ENCODE results near the gene RIMBP2.

The RIMBP2 gene

GRCh38 chr12:130424858-130425697 is 291.0 kb downstream of the RIMBP2 start:
- no peak for DNase-seq (ENCODE audit: low read depth, low spot score)

GRCh38 chr12:130423991-130424857 is 291.9 kb downstream of the RIMBP2 start:
- no peak for DNase-seq (ENCODE audit: low read depth, low spot score)

GRCh38 chr12:130423136-130423535 is 293.0 kb downstream of the RIMBP2 start:
- no peak for DNase-seq (ENCODE audit: low read depth, low spot score)

GRCh38 chr12:130422676-130423075 is 293.4 kb downstream of the RIMBP2 start:
- no peak for DNase-seq (ENCODE audit: low read depth, low spot score)

GRCh38 chr12:130421896-130422295 is 294.2 kb downstream of the RIMBP2 start:
- DNase-seq (ENCODE audit: low read depth, low spot score), result no peak

GRCh38 chr12:130420071-130420470 is 296.0 kb downstream of the RIMBP2 start:
- DNase-seq (ENCODE audit: low read depth, low spot score), result no peak

GRCh38 chr12:130419116-130419515 is 297.0 kb downstream of the RIMBP2 start:
- DNase-seq (ENCODE audit: low read depth, low spot score), result no peak

GRCh38 chr12:130418251-130418650 is 297.8 kb downstream of the RIMBP2 start:
- no peak for DNase-seq (ENCODE audit: low read depth, low spot score)

GRCh38 chr12:130414381-130414780 is 301.7 kb downstream of the RIMBP2 start:
- DNase-seq (ENCODE audit: low read depth, low spot score), result no peak

GRCh38 chr12:130413909-130414308 is 302.2 kb downstream of the RIMBP2 start:
- no peak for DNase-seq (ENCODE audit: low read depth, low spot score)

GRCh38 chr12:130412384-130412783 is 303.7 kb downstream of the RIMBP2 start:
- DNase-seq (ENCODE audit: low read depth, low spot score), result no peak

GRCh38 chr12:130405332-130405731 is 310.8 kb downstream of the RIMBP2 start:
- DNase-seq (ENCODE audit: low read depth, low spot score), result no peak

- DNase-seq (ENCODE audit: low read depth, low spot score), result no peak
Observed at GRCh38 chr12:130401703-130402102, 314.4 kb downstream of the RIMBP2 start.

- DNase-seq (ENCODE audit: low read depth, low spot score), result no peak
Observed at GRCh38 chr12:130398100-130398848, 317.8 kb downstream of the RIMBP2 start.

- DNase-seq (ENCODE audit: low read depth, low spot score), result no peak
Observed at GRCh38 chr12:130396667-130397066, 319.4 kb downstream of the RIMBP2 start.

- no peak for DNase-seq (ENCODE audit: low read depth, low spot score)
Observed at GRCh38 chr12:130394906-130395305, 321.2 kb downstream of the RIMBP2 start.

GRCh38 chr12:130391186-130391585 is 324.9 kb downstream of the RIMBP2 start:
- DNase-seq (ENCODE audit: low read depth, low spot score), result no peak

- DNase-seq (ENCODE audit: low read depth, low spot score), result no peak
Observed at GRCh38 chr12:130385193-130385592, 330.9 kb downstream of the RIMBP2 start.

- no peak for DNase-seq (ENCODE audit: low read depth, low spot score)
Observed at GRCh38 chr12:130384234-130384633, 331.9 kb downstream of the RIMBP2 start.

- no peak for DNase-seq (ENCODE audit: low read depth, low spot score)
Observed at GRCh38 chr12:130382818-130383217, 333.3 kb downstream of the RIMBP2 start.

GRCh38 chr12:130375296-130376287 is 340.5 kb downstream of the RIMBP2 start:
- no peak for DNase-seq (ENCODE audit: low read depth, low spot score)

All from astrocyte of the hippocampus (primary cell).